GM13977 (cell line): ENCODE data around the gene CCN5.

Source experiments
- DNase-seq: peaks from one replicate; pipeline ENCODE4 v3.0.0; 2012; ENCODE audit warnings: low spot score
- CTCF ChIP-seq: IDR thresholded peaks from 2 replicates; pipeline ENCODE4 v1.5.1; 2012; ENCODE audit warnings: mild to moderate bottlenecking, control low read depth; ENCODE audit not compliant: insufficient read depth; ENCODE audit errors: extremely low read depth, missing control alignments
- in situ Hi-C: fragments of 300-500 bp; cut with MboI; formaldehyde crosslinking; loops from one replicate; pipeline ENCODE4 v1.12.0; 2022; ENCODE audit warnings: low sequenced_read_pairs, low pct_unique_long_range_greater_than_20kb, mixed read lengths, inconsistent platforms; ENCODE audit not compliant: unreplicated experiment

The CCN5 gene

GRCh38 chr20:44701858-44702256 lies 13.3 kb upstream of the CCN5 start:
- DNase-seq = no peak
- in situ Hi-C loops = no loop called here
- no peak for TF ChIP-seq CTCF

GRCh38 chr20:44702776-44703175 lies 12.4 kb upstream of the CCN5 start:
- TF ChIP-seq CTCF = no peak
- in situ Hi-C loops = no loop called here
- no peak for DNase-seq

- TF ChIP-seq CTCF = no peak
- in situ Hi-C loops = no loop called here
- no peak for DNase-seq
Measured at GRCh38 chr20:44703183-44703925, 11.8 kb upstream of the CCN5 start.

- TF ChIP-seq CTCF = no peak
- DNase-seq = no peak
- in situ Hi-C loops = no loop called here
Measured at GRCh38 chr20:44703956-44704488, 11.1 kb upstream of the CCN5 start.

- DNase-seq = no peak
- TF ChIP-seq CTCF = no peak
- in situ Hi-C loops = no loop called here
Measured at GRCh38 chr20:44704551-44704971, 10.6 kb upstream of the CCN5 start.

GRCh38 chr20:44705364-44706094 lies 9.6 kb upstream of the CCN5 start:
- TF ChIP-seq CTCF = no peak
- in situ Hi-C loops = no loop called here
- DNase-seq = no peak
